Activated naive CD4-positive, alpha-beta T cell treated with anti-CD3 and anti-CD28 coated beads for 36 hours (primary cell): ENCODE results near the gene TFB1M. TPM values are rescaled to one million over a fixed set of nuclear protein-coding genes. Genes with fewer than 3 reads are reported as not detected.

Experiments used
- CTCF ChIA-PET: fragments of 350-600 bp; sonication (Branson Sonifier 250); formaldehyde crosslinking; loops from one replicate; lab custom pipeline; 2021; ENCODE audit warnings: antibody characterized with exemption; lab: Charles Lee
- DNase-seq: peaks from one replicate; pipeline ENCODE4 v3.0.0-alpha.2; 2020
- H3K27ac Mint-ChIP-seq: one replicate; pipeline ENCODE4 v1.8.0; 2021; ENCODE audit warnings: mild to moderate bottlenecking, mixed read lengths
- H3K27me3 Mint-ChIP-seq: one replicate; pipeline ENCODE4 v1.8.0; 2021; ENCODE audit warnings: low read depth, mixed read lengths
- H3K36me3 Mint-ChIP-seq: one replicate; pipeline ENCODE4 v1.8.0; 2021; ENCODE audit warnings: low read depth, mixed read lengths
- H3K4me1 Mint-ChIP-seq: one replicate; pipeline ENCODE4 v1.8.0; 2021; ENCODE audit warnings: low read depth, mixed read lengths
- H3K4me3 Mint-ChIP-seq: one replicate; pipeline ENCODE4 v1.8.0; 2021; ENCODE audit warnings: mild to moderate bottlenecking, moderate library complexity, mixed read lengths
- H3K9me3 Mint-ChIP-seq: one replicate; pipeline ENCODE4 v1.8.0; 2021; ENCODE audit warnings: mixed read lengths
- intact Hi-C: fragments of 100-400 bp; cut with micrococcal nuclease; formaldehyde crosslinking; loops from one replicate; pipeline ENCODE4 v1.15.1; 2023
- total RNA-seq, 2 experiments: library from RNA; stranded (reverse); gene quantifications; one replicate each; pipeline ENCODE4 v1.2.3, GENCODE V29; 2021

TFB1M gene
- total RNA-seq, 2 experiments from 2014 or later, result 38.7 to 45.3 TPM

DNA sequence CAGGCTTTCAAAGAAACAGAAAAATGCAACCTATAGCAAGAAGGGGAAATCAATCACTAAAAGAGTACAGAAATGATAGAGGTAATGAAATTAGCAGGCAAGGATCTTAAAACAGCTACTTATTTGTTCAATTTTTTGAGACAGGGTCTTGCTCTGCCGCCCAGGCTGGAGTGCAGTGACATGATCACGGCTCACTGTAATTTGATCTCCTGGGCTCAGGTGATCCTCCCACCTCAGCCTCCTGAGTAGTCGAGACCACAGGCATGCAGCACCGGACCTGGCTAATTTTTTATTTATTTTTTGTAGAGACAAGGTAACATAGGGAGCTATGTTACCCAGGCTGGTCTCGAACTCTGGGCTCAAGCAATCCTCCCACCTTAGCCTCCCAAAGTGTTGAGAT lies 21.6 kb downstream of the TFB1M start:
- Mint-ChIP-seq H3K27ac (no peak overlapping the region), H3K4me3 (no peak overlapping the region), H3K36me3 (peaks cover 47% of the 10 kb centered on the region), H3K9me3 (no peaks in the 10 kb centered on the region), H3K27me3 (no peaks in the 10 kb centered on the region), H3K4me1 (peaks cover 4% of the 10 kb centered on the region)
- no peak for DNase-seq
- intact Hi-C loops, result no loop called here
- CTCF ChIA-PET, result interaction anchor here (0.7 to 1.0 kb wide), 4 partner anchors 16 to 115 kb away, joined by 3 to 4 read pairs (median 4); no protein-coding TSS in a partner anchor

DNA sequence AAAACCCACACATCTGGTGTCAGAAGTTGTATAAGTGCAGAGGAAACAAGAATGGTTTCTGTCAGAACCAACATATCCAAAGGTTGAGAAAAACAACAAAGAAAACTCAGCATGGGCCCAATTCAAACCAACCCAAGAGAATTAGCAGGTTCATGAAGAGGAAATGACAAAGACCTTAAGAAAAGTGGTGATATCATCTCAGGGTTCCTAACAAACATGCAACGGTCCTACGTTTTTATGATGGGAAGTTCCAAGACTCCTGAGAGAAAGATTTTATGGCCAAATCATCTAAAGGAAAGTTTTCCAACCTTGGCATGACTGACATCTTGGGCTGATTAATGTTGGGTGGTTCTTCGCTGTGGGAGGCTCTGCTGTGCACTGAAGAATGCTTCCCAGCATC lies 23.0 kb downstream of the TFB1M start:
- DNase-seq, result no peak
- intact Hi-C loops, result no loop called here
- H3K27ac Mint-ChIP-seq, result no peak overlapping the region
- no peaks in the 10 kb centered on the region for H3K9me3 Mint-ChIP-seq
- CTCF ChIA-PET, result no interaction called here
- H3K4me3 Mint-ChIP-seq, result no peak overlapping the region
- no peaks in the 10 kb centered on the region for H3K27me3 Mint-ChIP-seq
- peaks cover 4% of the 10 kb centered on the region for H3K4me1 Mint-ChIP-seq
- H3K36me3 Mint-ChIP-seq, result peaks cover 40% of the 10 kb centered on the region

DNA sequence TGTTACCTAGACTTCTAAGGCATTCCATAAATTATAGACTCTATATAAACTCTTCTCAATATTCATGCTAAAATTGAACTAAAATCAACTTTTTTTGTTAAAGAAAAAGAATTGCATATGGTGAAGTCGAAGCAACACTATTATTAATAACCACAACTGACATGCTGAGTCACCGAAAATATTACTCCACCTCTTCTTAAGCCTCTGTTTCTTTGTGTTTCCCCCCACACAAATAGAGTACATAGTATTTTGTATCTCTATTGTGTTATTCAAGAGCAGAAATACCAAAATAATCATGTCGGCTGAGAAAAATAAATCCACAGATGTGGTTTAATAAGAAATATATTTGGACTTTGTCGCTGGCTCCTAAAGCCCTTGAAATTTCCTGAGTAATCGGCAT lies 23.8 kb downstream of the TFB1M start:
- Mint-ChIP-seq H3K27me3 (no peaks in the 10 kb centered on the region), H3K27ac (no peak overlapping the region), H3K4me3 (no peak overlapping the region), H3K9me3 (no peaks in the 10 kb centered on the region), H3K36me3 (peaks cover 41% of the 10 kb centered on the region), H3K4me1 (peaks cover 4% of the 10 kb centered on the region)
- intact Hi-C loops, result no loop called here
- DNase-seq, result no peak
- CTCF ChIA-PET, result no interaction called here

DNA sequence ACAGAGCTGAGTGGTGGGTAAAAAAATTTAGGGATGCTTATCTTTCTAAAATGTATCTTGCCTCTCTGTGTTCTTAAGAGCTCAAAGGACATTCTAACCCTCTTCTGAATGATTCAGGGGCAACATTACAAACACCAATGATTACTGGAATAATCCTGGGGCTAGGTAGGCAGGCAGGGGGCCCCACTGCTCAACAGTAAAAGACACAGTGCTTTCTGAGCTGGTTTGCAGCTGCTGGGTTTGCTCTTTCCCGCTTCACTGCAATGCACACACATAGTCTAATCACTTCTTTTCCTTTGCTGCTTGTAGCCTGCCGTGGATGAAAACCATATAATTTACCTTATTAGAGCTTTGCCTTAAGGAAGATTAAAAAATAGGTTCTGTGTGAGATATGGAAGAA lies 26.5 kb downstream of the TFB1M start:
- H3K27me3 Mint-ChIP-seq, result no peaks in the 10 kb centered on the region
- peaks cover 52% of the 10 kb centered on the region for H3K36me3 Mint-ChIP-seq
- H3K4me3 Mint-ChIP-seq, result no peak overlapping the region
- no peaks in the 10 kb centered on the region for H3K9me3 Mint-ChIP-seq
- H3K27ac Mint-ChIP-seq, result no peak overlapping the region
- CTCF ChIA-PET, result interaction anchor here (0.7 to 2.3 kb wide), 2 partner anchors 12 to 374 kb away, joined by 3 to 13 read pairs; no protein-coding TSS in a partner anchor
- H3K4me1 Mint-ChIP-seq, result peaks cover 4% of the 10 kb centered on the region
- DNase-seq, result no peak
- intact Hi-C loops, result no loop called here

DNA sequence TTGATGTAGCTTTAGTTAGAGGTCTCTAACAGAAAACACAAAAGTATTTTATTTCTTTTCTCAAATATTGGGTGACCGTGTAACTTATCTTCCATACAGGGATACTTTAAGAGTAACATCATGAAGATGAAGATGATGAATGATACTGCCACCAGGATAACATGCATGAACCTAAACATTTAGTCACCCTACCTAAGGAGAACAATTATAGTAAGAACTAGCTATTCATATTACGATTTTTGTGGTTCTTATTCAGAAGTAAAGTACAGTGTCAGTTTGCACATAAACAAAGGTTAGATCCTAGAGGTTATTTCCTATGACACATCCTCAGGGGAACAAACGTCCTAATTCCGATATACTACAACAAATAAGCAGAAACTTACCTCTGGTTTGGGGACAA lies 29.5 kb downstream of the TFB1M start:
- H3K27me3 Mint-ChIP-seq, result no peaks in the 10 kb centered on the region
- intact Hi-C loops, result no loop called here
- no peak overlapping the region for H3K27ac Mint-ChIP-seq
- H3K36me3 Mint-ChIP-seq, result peaks cover 42% of the 10 kb centered on the region
- H3K9me3 Mint-ChIP-seq, result no peaks in the 10 kb centered on the region
- no peak overlapping the region for H3K4me3 Mint-ChIP-seq
- peaks cover 3% of the 10 kb centered on the region for H3K4me1 Mint-ChIP-seq
- no peak for DNase-seq
- CTCF ChIA-PET, result no interaction called here

DNA sequence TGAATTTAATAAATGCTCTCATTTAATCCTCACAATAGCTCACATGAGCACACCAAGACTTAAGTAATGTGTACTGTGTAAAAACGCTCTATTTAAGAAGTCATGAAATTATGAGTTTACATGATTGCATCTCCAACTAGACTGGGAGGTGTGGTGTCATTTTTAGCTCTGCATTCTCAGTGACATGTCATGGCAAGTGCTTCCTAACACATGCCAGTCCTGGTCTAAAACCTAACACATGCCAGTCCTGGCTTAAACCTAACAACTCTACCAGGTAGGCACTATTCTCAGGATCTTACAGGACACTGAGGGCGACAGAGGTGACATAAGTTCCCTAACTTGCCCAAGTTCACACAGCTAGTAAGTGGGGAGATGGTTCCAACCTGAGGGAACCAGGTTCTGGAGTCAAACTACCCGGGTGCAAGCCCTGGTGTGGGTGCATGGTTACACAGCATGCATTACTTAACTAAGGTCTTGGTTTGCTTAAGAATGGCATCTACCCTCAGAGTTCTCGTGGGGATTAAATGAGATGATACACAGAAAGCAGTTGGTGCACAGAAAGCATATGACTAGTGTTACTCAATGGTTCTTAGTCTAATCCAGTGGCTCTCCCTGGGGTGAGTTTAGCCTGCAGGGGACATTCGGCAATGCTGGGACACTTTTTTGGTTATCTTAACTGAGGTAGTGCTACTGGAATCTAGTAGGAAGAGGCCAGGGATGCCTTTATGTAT lies 35.8 kb downstream of the TFB1M start:
- CTCF ChIA-PET, result no interaction called here
- Mint-ChIP-seq H3K27me3 (no peaks in the 10 kb centered on the region), H3K4me3 (no peak overlapping the region), H3K27ac (no peak overlapping the region), H3K9me3 (no peaks in the 10 kb centered on the region), H3K4me1 (peaks cover 11% of the 10 kb centered on the region), H3K36me3 (peaks cover 32% of the 10 kb centered on the region)
- no peak for DNase-seq
- intact Hi-C loops, result no loop called here

DNA sequence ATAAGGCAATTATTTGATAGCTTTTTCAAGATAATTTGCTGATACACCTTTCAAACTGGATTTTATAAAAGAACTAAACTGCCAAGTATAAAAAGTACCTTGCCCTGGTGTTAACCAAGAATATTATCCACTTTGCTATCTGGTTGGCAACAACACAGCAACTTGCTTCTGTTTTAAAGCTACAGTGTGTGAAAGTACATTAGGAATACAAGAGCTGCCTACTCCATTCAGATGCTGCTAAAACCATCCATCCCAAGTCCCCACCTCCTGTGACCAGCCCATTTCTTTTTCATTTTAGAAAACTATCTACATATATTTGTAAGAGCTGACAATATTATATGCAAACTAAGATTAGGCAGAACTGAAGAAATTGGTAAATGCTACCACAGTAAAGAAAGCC lies 37.6 kb downstream of the TFB1M start:
- H3K27me3 Mint-ChIP-seq, result no peaks in the 10 kb centered on the region
- intact Hi-C loops, result no loop called here
- no peaks in the 10 kb centered on the region for H3K9me3 Mint-ChIP-seq
- H3K36me3 Mint-ChIP-seq, result peaks cover 26% of the 10 kb centered on the region
- H3K4me3 Mint-ChIP-seq, result no peak overlapping the region
- CTCF ChIA-PET, result interaction anchor here (0.6 to 1.3 kb wide), 5 partner anchors 10 to 601 kb away, joined by 3 to 4 read pairs (median 4); no protein-coding TSS in a partner anchor
- no peak overlapping the region for H3K27ac Mint-ChIP-seq
- peaks cover 13% of the 10 kb centered on the region for H3K4me1 Mint-ChIP-seq
- DNase-seq, result no peak

DNA sequence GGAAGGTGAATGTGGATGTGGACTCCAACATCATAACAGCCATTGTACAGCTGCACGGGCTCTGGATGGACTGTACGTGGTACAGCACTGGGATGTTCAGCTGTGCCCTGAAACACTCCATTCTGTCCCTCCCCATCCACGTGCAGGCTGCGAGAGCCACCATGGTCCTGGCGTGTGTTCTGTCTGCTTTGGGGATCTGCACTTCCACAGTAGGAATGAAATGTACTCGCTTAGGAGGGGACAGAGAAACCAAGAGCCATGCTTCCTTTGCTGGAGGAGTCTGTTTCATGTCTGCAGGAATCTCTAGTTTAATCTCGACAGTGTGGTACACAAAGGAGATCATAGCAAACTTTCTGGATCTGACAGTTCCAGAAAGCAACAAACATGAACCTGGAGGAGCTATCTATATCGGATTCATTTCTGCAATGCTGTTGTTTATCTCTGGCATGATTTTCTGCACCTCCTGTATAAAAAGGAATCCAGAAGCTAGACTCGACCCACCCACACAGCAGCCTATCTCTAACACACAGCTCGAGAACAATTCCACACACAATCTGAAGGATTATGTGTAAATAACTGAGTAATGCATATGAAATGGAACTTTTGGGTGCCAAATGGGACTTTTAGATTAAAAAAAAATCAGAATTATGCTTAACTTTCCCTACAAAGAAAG lies 38.3 kb downstream of the TFB1M start:
- H3K4me1 Mint-ChIP-seq, result peaks cover 13% of the 10 kb centered on the region
- peaks cover 26% of the 10 kb centered on the region for H3K36me3 Mint-ChIP-seq
- no peak overlapping the region for H3K27ac Mint-ChIP-seq
- CTCF ChIA-PET, result interaction anchor here (0.5 to 1.0 kb wide), 2 partner anchors 9 to 600 kb away, joined by 4 read pairs; no protein-coding TSS in a partner anchor
- no peaks in the 10 kb centered on the region for H3K9me3 Mint-ChIP-seq
- no peak overlapping the region for H3K4me3 Mint-ChIP-seq
- intact Hi-C loops, result no loop called here
- DNase-seq, result no peak
- no peaks in the 10 kb centered on the region for H3K27me3 Mint-ChIP-seq

DNA sequence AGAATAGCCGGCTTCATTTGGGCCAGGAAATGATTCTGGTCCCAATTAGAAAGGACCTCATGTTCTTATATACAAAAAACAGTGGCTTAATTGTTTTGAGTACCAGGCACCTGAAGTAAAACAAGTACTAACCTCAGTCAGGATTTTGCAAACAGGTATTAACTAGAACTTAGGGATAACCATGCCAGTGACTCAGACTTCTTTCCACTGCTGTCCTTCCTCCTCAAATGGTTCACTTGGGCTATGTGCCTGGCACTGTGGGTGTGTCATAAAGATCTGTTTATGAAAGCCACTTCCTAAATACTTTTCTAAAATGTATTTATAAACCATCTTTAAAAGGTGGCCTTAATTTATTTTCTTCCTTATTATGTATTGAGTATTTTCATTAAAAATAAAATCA lies 39.8 kb downstream of the TFB1M start:
- CTCF ChIA-PET, result no interaction called here
- Mint-ChIP-seq H3K36me3 (peaks cover 24% of the 10 kb centered on the region), H3K4me1 (peaks cover 10% of the 10 kb centered on the region), H3K9me3 (no peaks in the 10 kb centered on the region), H3K27me3 (no peaks in the 10 kb centered on the region), H3K4me3 (no peak overlapping the region), H3K27ac (no peak overlapping the region)
- no peak for DNase-seq
- intact Hi-C loops, result no loop called here

DNA sequence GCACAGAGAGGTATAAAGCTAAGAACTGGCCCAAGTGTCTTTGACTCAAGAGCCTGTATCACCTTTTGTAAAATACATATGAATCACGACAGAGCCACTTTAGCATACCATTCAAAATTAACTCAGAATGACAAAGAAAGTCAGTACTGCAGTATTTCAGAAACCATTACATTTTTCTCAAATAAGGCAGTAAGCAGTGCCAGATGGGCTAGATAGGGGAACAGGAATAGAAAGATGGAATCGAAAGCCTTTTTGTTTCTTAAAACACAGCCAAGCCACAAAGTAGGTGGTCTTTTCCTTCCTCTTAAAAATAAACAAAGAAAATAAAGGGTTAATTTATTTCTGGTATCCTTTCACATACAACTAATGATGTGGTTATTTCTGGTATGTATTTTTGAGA lies 40.2 kb downstream of the TFB1M start:
- intact Hi-C loops, result no loop called here
- peaks cover 8% of the 10 kb centered on the region for H3K4me1 Mint-ChIP-seq
- peaks cover 20% of the 10 kb centered on the region for H3K36me3 Mint-ChIP-seq
- CTCF ChIA-PET, result interaction anchor here (1.3 kb wide), 1 partner anchor 8 kb away, joined by 3 read pairs; no protein-coding TSS in a partner anchor
- no peaks in the 10 kb centered on the region for H3K27me3 Mint-ChIP-seq
- H3K9me3 Mint-ChIP-seq, result no peaks in the 10 kb centered on the region
- H3K27ac Mint-ChIP-seq, result no peak overlapping the region
- H3K4me3 Mint-ChIP-seq, result no peak overlapping the region
- DNase-seq, result no peak

DNA sequence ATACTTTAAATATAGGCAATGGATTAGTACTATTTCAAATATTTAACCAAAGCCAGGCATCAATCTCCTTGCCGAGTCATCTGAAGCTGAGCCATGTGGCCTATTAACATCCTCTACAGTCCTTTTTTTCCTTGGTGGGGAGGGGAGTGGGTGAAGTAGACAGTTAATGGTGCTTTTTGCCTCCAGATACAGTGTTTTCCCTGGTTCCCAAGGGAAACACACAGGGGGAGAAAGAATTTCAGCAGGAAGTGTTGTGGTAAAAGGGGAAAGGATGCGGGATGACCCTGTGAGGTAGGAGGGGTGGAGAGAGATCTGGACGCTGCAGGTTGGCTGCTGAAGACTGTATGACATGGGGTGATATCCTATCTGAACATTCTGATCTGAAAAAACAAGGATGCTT lies 40.9 kb downstream of the TFB1M start:
- Mint-ChIP-seq H3K27ac (no peak overlapping the region), H3K27me3 (no peaks in the 10 kb centered on the region), H3K9me3 (no peaks in the 10 kb centered on the region), H3K4me1 (peaks cover 9% of the 10 kb centered on the region), H3K4me3 (no peak overlapping the region), H3K36me3 (peaks cover 18% of the 10 kb centered on the region)
- DNase-seq, result no peak
- intact Hi-C loops, result no loop called here
- CTCF ChIA-PET, result interaction anchor here (0.7 to 1.3 kb wide), 3 partner anchors 9 to 256 kb away, joined by 3 read pairs; no protein-coding TSS in a partner anchor

DNA sequence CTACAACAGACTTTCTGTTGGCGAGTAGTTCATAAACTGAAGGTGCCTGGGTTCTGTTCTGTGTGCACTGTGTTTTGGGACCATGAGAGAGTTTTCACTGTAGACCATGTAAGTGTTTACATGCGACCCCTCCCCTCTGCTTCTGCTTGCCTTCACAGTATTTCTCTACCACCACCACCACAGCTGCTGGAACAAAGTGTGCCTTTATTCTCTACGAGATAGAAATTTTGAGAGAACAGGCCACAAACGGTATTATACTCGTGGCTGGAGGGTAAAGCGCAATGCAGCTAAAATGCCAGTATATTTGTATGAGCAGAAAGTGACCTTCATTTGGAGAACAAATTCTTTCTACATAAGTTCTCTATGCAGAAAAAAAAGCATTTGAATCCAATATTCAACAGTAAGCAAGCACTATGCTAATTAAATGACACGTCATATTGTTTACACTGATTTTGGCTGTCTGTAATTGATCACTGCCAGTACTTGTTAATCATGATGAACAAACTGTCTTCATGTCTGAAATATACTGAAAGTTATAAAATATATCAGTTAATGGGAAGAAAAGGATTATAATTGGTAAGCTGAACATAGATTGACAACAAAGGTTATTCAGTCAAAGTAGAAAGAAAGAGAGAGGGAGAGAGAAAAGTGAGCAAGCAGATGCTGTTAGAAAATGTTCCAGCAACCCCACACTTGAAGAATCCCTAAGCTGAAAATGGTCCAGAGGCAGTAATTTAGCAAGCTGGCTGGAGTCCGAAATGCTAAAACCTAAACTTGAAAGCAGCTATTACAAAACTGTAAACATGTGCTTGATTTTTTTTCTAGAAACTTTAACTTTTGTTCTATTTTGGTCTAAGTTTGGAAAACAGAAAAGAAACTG lies 41.7 kb downstream of the TFB1M start:
- Mint-ChIP-seq H3K4me1 (peaks cover 14% of the 10 kb centered on the region), H3K27me3 (no peaks in the 10 kb centered on the region), H3K36me3 (peaks cover 23% of the 10 kb centered on the region), H3K9me3 (no peaks in the 10 kb centered on the region), H3K27ac (no peak overlapping the region), H3K4me3 (no peak overlapping the region)
- CTCF ChIA-PET, result interaction anchor here (0.7 to 1.3 kb wide), 3 partner anchors 9 to 257 kb away, joined by 3 read pairs; no protein-coding TSS in a partner anchor
- DNase-seq, result no peak
- intact Hi-C loops, result no loop called here
